ENCODE results near the gene NHLH2.

DNA sequence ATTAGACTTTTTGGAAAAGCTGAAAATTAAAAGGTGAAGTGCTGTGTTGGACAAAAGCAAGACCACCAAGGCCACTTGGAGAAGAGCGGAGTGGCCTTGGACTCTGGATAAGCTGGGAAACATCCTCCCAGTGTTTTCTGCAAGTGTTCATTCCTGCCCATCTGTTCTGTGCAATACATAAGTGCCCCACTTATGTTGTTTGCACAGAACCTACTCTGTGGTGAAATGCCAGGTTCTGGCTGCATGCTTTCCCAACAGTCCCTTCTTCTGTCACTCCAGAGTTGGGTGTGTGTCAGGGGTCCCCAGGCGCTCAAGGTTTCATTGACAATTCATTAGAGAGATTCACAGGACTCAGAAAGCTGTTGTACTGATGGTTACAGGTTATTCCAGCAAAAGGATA lies 30.3 kb downstream of the NHLH2 start:
- TF ChIP-seq POLR2AphosphoS5 (IDR thresholded peaks at IDR 0.05; ENCODE audit: low read depth, low read length) (no peak), TAF1 (IDR thresholded peaks at IDR 0.05; ENCODE audit: borderline replicate concordance, insufficient read depth, low read length) (no peak), SIN3A (IDR thresholded peaks at IDR 0.05; ENCODE audit: borderline replicate concordance, insufficient read depth, low read length) (no peak), FOXP2 (optimal IDR thresholded peaks at IDR 0.05; ENCODE audit: borderline replicate concordance, extremely low read depth, extremely low read length, insufficient read depth) (no peak)
- TF ChIP-seq, protein P1, sequence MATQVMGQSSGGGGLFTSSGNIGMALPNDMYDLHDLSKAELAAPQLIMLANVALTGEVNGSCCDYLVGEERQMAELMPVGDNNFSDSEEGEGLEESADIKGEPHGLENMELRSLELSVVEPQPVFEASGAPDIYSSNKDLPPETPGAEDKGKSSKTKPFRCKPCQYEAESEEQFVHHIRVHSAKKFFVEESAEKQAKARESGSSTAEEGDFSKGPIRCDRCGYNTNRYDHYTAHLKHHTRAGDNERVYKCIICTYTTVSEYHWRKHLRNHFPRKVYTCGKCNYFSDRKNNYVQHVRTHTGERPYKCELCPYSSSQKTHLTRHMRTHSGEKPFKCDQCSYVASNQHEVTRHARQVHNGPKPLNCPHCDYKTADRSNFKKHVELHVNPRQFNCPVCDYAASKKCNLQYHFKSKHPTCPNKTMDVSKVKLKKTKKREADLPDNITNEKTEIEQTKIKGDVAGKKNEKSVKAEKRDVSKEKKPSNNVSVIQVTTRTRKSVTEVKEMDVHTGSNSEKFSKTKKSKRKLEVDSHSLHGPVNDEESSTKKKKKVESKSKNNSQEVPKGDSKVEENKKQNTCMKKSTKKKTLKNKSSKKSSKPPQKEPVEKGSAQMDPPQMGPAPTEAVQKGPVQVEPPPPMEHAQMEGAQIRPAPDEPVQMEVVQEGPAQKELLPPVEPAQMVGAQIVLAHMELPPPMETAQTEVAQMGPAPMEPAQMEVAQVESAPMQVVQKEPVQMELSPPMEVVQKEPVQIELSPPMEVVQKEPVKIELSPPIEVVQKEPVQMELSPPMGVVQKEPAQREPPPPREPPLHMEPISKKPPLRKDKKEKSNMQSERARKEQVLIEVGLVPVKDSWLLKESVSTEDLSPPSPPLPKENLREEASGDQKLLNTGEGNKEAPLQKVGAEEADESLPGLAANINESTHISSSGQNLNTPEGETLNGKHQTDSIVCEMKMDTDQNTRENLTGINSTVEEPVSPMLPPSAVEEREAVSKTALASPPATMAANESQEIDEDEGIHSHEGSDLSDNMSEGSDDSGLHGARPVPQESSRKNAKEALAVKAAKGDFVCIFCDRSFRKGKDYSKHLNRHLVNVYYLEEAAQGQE (IDR thresholded peaks at IDR 0.05; ENCODE audit: insufficient read depth in 1 of 2, low read depth in 2 of 2, low read length in 2 of 2): no peak
